ENCODE data around the gene SMC3. TPM values are rescaled to one million over a fixed set of nuclear protein-coding genes. Genes with fewer than 3 reads are reported as not detected.
A peak's percentile ranks its signal among the peaks of the same experiment; 100 is the strongest.

SMC3 gene
- total RNA-seq, 1 experiment from 2014 or later, result 64.3 TPM

DNA sequence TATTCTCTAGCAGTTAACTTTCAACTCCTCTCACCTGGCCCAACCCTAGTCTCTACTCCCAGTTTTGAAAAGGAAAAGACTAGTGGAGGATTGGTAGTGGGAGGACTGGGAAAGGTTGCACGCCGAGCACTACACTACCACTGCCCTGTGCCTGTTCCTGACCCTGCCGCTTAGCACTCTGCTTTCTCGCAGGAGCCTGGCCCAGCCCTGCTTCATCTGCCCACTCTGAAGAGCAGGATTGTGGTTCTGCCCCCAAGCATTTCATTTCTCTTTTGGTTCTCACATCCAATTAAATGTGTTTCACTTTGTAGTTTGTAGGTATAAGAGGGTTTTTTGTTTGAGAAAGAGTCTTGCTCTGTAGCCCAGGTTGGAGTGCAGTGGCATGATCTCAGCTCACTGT lies 45.1 kb downstream of the SMC3 start:
- intact Hi-C loops (cut with micrococcal nuclease), result loop anchor here (5.0 to 10.0 kb wide), 4 partner anchors 125 to 982 kb away; no protein-coding TSS in a partner anchor
- ATAC-seq (no peak), DNase-seq (ENCODE audit: low read depth, low spot score) (no peak)
- H3K9ac ChIP-seq (ENCODE audit: low read length), result no peak overlapping the region
- no peak for TF ChIP-seq RAD21 (IDR thresholded peaks at IDR 0.05; ENCODE audit: low read depth)
- TF ChIP-seq, protein P1, sequence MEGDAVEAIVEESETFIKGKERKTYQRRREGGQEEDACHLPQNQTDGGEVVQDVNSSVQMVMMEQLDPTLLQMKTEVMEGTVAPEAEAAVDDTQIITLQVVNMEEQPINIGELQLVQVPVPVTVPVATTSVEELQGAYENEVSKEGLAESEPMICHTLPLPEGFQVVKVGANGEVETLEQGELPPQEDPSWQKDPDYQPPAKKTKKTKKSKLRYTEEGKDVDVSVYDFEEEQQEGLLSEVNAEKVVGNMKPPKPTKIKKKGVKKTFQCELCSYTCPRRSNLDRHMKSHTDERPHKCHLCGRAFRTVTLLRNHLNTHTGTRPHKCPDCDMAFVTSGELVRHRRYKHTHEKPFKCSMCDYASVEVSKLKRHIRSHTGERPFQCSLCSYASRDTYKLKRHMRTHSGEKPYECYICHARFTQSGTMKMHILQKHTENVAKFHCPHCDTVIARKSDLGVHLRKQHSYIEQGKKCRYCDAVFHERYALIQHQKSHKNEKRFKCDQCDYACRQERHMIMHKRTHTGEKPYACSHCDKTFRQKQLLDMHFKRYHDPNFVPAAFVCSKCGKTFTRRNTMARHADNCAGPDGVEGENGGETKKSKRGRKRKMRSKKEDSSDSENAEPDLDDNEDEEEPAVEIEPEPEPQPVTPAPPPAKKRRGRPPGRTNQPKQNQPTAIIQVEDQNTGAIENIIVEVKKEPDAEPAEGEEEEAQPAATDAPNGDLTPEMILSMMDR (IDR thresholded peaks at IDR 0.05 in 2 of 3, conservative IDR thresholded peaks at IDR 0.05 in 1 of 3; ENCODE audit: borderline replicate concordance in 1 of 3, insufficient read depth in 1 of 3, low read depth in 2 of 3, low read length in 2 of 3), result no peak
- TF ChIP-seq ZFX (IDR thresholded peaks at IDR 0.05), result no peak
- TF ChIP-seq SP1 (IDR thresholded peaks at IDR 0.05; ENCODE audit: low read depth), result no peak
- CTCF ChIA-PET, result no interaction called here
- no peaks in the 10 kb centered on the region for H3K9me2 ChIP-seq (ENCODE audit: insufficient read depth)
- no peaks in the 10 kb centered on the region for H3K79me2 ChIP-seq (ENCODE audit: insufficient read depth, low read length)
- H3K4me1 ChIP-seq (ENCODE audit: control insufficient read depth in 1 of 2, insufficient read depth in 2 of 2, low read length in 2 of 2), result peaks cover 0 to 9% of the 10 kb centered on the region in 2 experiments; a peak in 1 of 4 replicates
- no TSS peak for BruUV-seq (replicated peaks)
- no peak overlapping the region for H2AFZ ChIP-seq (ENCODE audit: low read depth, low read length, poor library complexity, severe bottlenecking)
- POLR2A ChIA-PET, result no interaction called here
- RAD21 ChIA-PET (ENCODE audit: low non-redundant PET in 1 of 2, low total read pairs in 2 of 2, uncharacterized antibody in 2 of 2, unreplicated experiment in 2 of 2), result interaction anchor here in 1 of 2 experiments (1.4 kb wide), 1 partner anchor 68 kb away, joined by 3 read pairs; no protein-coding TSS in a partner anchor
- H3K36me3 ChIP-seq (ENCODE audit: control insufficient read depth in 1 of 2, insufficient read depth in 2 of 2, low read length in 2 of 2), result no peaks in the 10 kb centered on the region
- no peaks in the 10 kb centered on the region for H4K20me1 ChIP-seq (ENCODE audit: insufficient read depth)
- H3K4me3 ChIP-seq (replicated peaks in 1 of 2; ENCODE audit: low read depth in 1 of 2, low read length in 2 of 2), result no peak overlapping the region
- H3K27ac ChIP-seq (ENCODE audit: low read depth, low read length), result no peak overlapping the region
- H3K9me3 ChIP-seq (ENCODE audit: control insufficient read depth in 1 of 2, insufficient read depth in 1 of 2, low read depth in 1 of 2, low read length in 2 of 2), result no peaks in the 10 kb centered on the region
- H3K27me3 ChIP-seq (ENCODE audit: insufficient read depth, low read length), result 0 out of 2 replicates have a peak, but pooled peaks cover 4% of the 10 kb centered on the region
- no peak overlapping the region for H3K4me2 ChIP-seq (ENCODE audit: low read length)

DNA sequence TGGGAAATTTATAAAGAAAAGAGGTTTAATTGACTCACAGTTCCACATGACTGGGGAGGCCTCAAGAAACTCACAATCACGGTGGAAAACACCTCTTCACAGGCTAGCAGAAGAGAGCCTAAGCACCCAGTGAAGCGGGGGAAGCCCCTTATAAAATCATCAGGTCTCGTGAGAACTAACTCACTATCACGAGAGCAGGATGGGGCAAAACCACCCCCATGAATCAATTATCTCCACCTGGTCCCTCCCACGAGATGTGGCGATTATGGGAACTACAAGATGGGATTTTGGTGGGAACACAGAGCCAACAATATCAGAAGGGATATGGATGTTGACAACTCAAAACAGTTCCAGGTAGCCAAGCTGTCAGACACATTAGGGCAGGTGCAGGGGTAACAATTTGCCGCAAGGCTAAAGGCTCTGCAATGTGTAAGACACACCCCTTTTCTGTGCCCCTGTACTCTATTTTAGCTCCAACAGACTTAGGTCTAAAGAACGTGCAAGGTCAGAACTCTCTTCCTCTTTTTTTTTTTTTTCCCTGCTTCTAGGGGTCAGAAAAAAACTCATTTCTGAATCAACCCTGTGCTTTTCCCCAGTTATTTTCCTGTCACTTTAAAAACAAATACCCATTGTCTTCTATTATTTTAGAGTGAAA lies 46.0 kb downstream of the SMC3 start:
- H3K4me2 ChIP-seq (ENCODE audit: low read length), result no peak overlapping the region
- intact Hi-C loops (cut with micrococcal nuclease), result loop anchor here (5.0 to 10.0 kb wide), 4 partner anchors 124 to 981 kb away; no protein-coding TSS in a partner anchor
- TF ChIP-seq POLR2A (IDR thresholded peaks at IDR 0.05; ENCODE audit: borderline replicate concordance, extremely low read depth, insufficient read depth, insufficient read length) (no peak), FOSL1 (IDR thresholded peaks at IDR 0.05; ENCODE audit: low read depth) (no peak)
- TF ChIP-seq, protein P1 (IDR thresholded peaks at IDR 0.05 in 2 of 3, conservative IDR thresholded peaks at IDR 0.05 in 1 of 3; ENCODE audit: borderline replicate concordance in 1 of 3, insufficient read depth in 1 of 3, low read depth in 2 of 3, low read length in 2 of 3), result peak in 2 of 3 experiments; percentile 13 to 27; a peak in 2 of 6 replicates
- no peaks in the 10 kb centered on the region for H3K79me2 ChIP-seq (ENCODE audit: insufficient read depth, low read length)
- no peak overlapping the region for H3K4me3 ChIP-seq (replicated peaks in 1 of 2; ENCODE audit: low read depth in 1 of 2, low read length in 2 of 2)
- no peak overlapping the region for H3K27ac ChIP-seq (ENCODE audit: low read depth, low read length)
- H3K9me2 ChIP-seq (ENCODE audit: insufficient read depth), result no peaks in the 10 kb centered on the region
- POLR2A ChIA-PET, result no interaction called here
- RAD21 ChIA-PET (ENCODE audit: low non-redundant PET in 1 of 2, low total read pairs in 2 of 2, uncharacterized antibody in 2 of 2, unreplicated experiment in 2 of 2), result interaction anchor here in 1 of 2 experiments (1.4 kb wide), 1 partner anchor 67 kb away, joined by 3 read pairs; no protein-coding TSS in a partner anchor
- H3K36me3 ChIP-seq (ENCODE audit: control insufficient read depth in 1 of 2, insufficient read depth in 2 of 2, low read length in 2 of 2), result no peaks in the 10 kb centered on the region
- H3K9ac ChIP-seq (ENCODE audit: low read length), result no peak overlapping the region
- BruUV-seq (replicated peaks), result no TSS peak
- 0 out of 2 replicates have a peak, but pooled peaks have one; percentile 23 for ATAC-seq
- H4K20me1 ChIP-seq (ENCODE audit: insufficient read depth), result no peaks in the 10 kb centered on the region
- H3K4me1 ChIP-seq (ENCODE audit: control insufficient read depth in 1 of 2, insufficient read depth in 2 of 2, low read length in 2 of 2), result peaks cover 0 to 9% of the 10 kb centered on the region in 2 experiments; a peak in 1 of 4 replicates
- H3K27me3 ChIP-seq (ENCODE audit: insufficient read depth, low read length), result 0 out of 2 replicates have a peak, but pooled peaks cover 4% of the 10 kb centered on the region
- no peaks in the 10 kb centered on the region for H3K9me3 ChIP-seq (ENCODE audit: control insufficient read depth in 1 of 2, insufficient read depth in 1 of 2, low read depth in 1 of 2, low read length in 2 of 2)
- DNase-seq (ENCODE audit: low read depth, low spot score), result no peak
- CTCF ChIA-PET, result interaction anchor here (1.0 to 1.1 kb wide), 2 partner anchors 9 to 59 kb away, joined by 3 to 4 read pairs; no protein-coding TSS in a partner anchor
- H2AFZ ChIP-seq (ENCODE audit: low read depth, low read length, poor library complexity, severe bottlenecking), result no peak overlapping the region

All from HCT116 (cell line).